GM19455 (cell line): Measurements from ENCODE around the gene NCEH1.

Experiments used
- ATAC-seq: cut with Tn5 transposase; IDR thresholded peaks from one replicate; pipeline ENCODE4 v1.9.1; 2021; ENCODE audit not compliant: unreplicated experiment

Gene NCEH1

DNA sequence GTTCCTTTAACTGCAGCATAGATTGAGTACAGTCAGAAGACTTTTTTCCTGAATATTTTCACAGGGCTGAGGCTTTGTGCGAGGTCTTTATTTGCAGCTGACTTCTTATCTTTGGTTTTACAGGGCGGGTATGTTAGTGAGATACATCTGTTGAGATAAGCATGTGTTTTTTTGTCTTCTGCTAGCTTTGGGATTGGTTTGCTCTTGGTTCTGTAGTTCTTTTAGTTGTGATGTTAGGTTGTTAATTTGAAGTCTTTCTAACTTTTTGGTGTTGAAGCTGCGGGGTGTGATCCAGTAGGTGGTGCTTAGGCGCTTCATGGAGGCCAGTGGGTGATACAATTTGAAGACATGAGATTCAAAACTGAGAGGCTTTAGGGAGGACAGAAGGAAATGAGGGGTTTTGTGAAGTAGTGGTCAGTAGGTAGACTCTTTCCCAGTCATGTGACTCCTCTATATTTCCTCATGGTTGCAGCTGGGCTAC, 119.7 kb downstream of the NCEH1 start:
- ATAC-seq: no peak

- no peak for ATAC-seq
Measured at GRCh38 chr3:172586436-172586835, 124.4 kb downstream of the NCEH1 start.

GRCh38 chr3:172585954-172586353, 124.9 kb downstream of the NCEH1 start:
- ATAC-seq: no peak

DNA sequence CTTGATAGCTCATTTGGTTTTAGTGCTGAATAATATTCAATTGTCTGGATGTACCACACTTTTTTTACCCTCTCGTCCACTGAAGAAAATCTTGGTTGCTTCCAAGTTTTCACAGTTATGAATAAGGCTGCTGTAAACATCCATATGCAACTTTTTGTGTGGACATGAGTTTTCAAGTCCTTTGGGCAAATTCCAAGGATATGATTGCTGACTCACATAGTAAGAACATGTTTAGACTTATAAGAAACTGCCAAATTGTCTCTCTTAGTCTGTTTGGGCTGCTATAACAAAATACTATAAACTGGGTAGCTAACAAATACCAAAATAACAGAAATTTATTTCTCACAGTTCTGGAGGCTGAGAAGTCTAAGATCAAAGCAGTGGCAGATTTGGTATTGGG, 128.2 kb downstream of the NCEH1 start:
- ATAC-seq: no peak

GRCh38 chr3:172581757-172582166, 129.1 kb downstream of the NCEH1 start:
- no peak for ATAC-seq

GRCh38 chr3:172580680-172581401, 130.0 kb downstream of the NCEH1 start:
- ATAC-seq: peak; percentile 73
